Rectal smooth muscle tissue (tissue), 1 donor: ENCODE data around the gene SMPX.

Experiments used
- H3K27ac ChIP-seq: one replicate; pipeline ENCODE4 v1.7.0; 2013; ENCODE audit warnings: low read depth, low read length, inconsistent platforms
- H3K27me3 ChIP-seq: one replicate; pipeline ENCODE4 v1.7.0; 2013; ENCODE audit warnings: low read length; ENCODE audit not compliant: control insufficient read depth, insufficient read depth
- H3K36me3 ChIP-seq: one replicate; pipeline ENCODE4 v1.7.0; 2013; ENCODE audit warnings: low read length; ENCODE audit not compliant: control insufficient read depth, insufficient read depth
- H3K4me1 ChIP-seq: one replicate; pipeline ENCODE4 v1.7.0; 2013; ENCODE audit warnings: low read length; ENCODE audit not compliant: control insufficient read depth, insufficient read depth
- H3K4me3 ChIP-seq: one replicate; pipeline ENCODE4 v1.7.0; 2013; ENCODE audit warnings: low read length
- H3K9ac ChIP-seq: one replicate; pipeline ENCODE4 v1.7.0; 2013; ENCODE audit warnings: low read length

Gene SMPX

DNA sequence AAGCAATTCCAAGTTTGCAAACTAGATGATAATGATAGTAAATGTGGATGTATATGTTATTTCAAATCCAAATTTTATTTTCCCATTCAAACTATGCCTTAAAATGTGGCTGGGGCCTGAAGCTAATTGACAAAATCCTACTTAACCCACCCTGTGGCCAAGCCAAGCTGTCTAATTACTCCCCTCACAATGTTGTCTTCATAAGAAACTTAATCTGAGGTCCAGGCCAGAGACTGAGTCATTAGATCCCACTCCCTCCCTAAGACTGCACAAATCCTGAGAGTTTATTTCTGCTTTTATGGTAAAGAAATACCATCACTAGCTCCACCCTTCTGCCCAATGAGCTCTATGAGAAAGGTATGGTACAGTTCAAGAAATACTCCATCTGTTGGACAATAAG is 16.6 kb downstream of the SMPX start:
- Histone ChIP-seq H3K4me1 (no peaks in the 10 kb centered on the region), H3K9ac (no peak overlapping the region), H3K27ac (no peak overlapping the region), H3K36me3 (no peaks in the 10 kb centered on the region), H3K4me3 (no peak overlapping the region), H3K27me3 (no peaks in the 10 kb centered on the region)

DNA sequence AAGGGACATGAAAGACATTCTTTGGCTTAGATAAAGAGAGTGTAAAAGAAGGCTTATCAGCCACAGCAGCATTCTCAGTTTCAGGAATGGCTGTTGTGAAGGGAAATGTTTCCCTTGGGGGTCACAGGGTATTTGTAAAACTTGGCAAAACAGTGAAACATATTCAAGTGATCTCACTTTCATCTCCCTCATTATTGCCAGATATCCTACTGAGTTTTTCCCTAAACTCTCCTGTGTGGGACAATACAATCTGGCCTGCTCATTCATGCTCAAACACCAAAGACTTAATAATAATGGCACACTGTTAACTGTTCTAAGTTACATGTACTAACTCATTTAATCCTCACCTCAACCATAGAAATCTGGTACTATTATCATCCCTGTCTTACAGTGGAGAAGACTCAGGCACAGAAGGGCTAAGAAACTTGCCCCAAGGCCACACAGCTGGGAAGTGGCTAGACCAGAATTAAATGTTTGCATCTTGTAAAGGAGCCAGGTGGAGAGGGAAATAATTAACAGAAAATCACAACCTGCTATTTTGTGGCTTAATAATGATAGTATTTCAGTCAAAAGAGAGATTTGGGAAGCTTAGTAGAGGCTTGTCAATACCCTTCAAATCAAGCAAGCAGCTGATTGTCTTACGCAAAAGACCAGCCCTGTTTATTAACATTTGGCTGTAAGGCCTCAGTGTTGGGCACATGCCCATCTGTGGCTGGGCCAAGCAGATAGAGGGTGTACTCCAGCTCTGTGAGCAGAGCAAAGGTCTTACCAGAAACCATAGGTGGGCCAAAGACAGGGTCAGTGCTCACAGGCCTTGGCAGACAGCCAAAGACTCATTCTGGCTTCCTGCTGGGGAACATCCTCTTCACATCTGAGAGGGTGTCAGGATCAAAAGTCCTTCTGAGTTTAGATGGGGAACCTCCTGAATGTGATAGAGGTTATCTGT is 17.3 kb downstream of the SMPX start:
- H3K27ac ChIP-seq: no peak overlapping the region

DNA sequence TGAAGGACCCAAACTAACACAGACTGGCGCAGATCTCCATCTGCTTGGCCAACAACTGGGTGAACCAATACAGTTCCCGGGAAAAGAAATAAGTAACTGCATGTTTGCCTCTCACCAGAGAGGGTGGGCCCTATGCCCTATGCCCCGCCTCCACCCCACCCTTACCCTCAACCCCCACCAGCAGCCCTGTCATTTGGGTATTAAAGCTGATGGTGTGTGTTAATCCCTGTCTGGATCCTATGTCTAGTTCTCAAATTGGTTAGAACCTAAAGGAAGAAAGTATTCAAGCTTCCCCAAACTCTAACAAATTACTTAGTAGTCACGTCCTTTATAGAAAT is 19.0 kb downstream of the SMPX start:
- H3K27ac ChIP-seq: no peak overlapping the region
- H3K4me3 ChIP-seq: no peak overlapping the region
- H3K9ac ChIP-seq: no peak overlapping the region
- H3K36me3 ChIP-seq: no peaks in the 10 kb centered on the region
- H3K27me3 ChIP-seq: no peaks in the 10 kb centered on the region
- no peaks in the 10 kb centered on the region for H3K4me1 ChIP-seq

More for the DNA sequence above, 17.3 kb downstream of the SMPX start:
- Histone ChIP-seq H3K9ac (no peak overlapping the region), H3K4me1 (no peaks in the 10 kb centered on the region), H3K27me3 (no peaks in the 10 kb centered on the region), H3K36me3 (no peaks in the 10 kb centered on the region), H3K4me3 (no peak overlapping the region)

DNA sequence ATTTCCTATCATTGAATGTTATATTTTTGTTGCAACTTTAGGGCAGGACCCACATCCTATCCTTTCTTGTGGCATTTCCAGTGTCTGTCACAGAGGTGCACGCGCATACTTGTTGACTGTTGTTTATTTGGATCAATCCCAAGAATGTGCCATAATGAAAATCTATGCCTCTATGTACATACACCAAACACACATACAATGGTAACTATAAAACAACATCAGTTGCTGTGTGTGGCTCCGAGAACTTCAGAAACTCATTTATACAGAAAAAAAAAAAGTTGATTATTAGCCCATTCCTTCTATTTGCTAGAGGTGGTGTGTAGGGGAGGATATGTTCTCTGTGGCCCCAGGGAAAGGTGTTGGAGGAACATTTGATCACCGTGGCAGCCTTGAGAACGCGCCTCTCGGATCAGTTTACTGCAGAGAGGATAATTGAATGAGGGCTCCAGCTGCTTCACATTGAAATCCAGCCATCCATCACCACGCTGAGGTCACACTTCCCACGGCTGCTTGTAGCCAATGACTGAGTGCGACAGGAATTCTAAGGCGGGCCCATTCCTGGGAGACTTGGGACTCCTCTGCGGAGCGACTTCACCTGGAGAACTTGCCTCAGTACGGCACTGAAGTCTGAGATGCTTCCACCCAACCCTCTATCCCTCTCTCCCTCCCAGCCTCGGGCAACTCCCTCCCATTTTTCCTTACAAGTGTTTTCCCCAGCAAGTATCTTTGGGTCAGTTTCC is 19.5 kb downstream of the SMPX start:
- Histone ChIP-seq H3K36me3 (no peaks in the 10 kb centered on the region), H3K27me3 (no peaks in the 10 kb centered on the region), H3K4me3 (no peak overlapping the region), H3K27ac (no peak overlapping the region), H3K9ac (no peak overlapping the region), H3K4me1 (no peaks in the 10 kb centered on the region)

DNA sequence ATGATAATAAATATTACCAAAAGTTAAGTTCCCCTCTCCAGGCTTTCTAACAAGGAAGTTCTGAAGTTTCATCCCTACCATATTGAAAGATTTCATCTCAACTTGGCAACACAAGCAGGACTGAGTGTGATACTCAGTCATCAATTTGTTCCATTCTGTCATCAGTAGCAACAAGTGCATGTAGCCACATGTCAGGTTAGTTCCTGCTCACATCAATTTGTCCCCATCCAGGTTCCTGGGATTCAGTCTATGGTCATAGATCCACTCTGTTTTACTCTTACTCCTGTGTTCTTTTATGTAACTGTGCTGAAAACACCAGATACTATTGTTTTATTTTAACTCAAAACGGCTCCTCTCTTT is 22.2 kb downstream of the SMPX start:
- no peak overlapping the region for H3K9ac ChIP-seq
- no peaks in the 10 kb centered on the region for H3K27me3 ChIP-seq
- no peaks in the 10 kb centered on the region for H3K36me3 ChIP-seq
- H3K27ac ChIP-seq: no peak overlapping the region
- H3K4me3 ChIP-seq: no peak overlapping the region
- H3K4me1 ChIP-seq: no peaks in the 10 kb centered on the region

- no peak overlapping the region for H3K27ac ChIP-seq
- H3K27me3 ChIP-seq: no peaks in the 10 kb centered on the region
- no peak overlapping the region for H3K4me3 ChIP-seq
- no peaks in the 10 kb centered on the region for H3K36me3 ChIP-seq
- no peaks in the 10 kb centered on the region for H3K4me1 ChIP-seq
- no peak overlapping the region for H3K9ac ChIP-seq
Measured at GRCh38 chrX:21735038-21735767, 22.7 kb downstream of the SMPX start.

GRCh38 chrX:21734175-21734574 is 23.7 kb downstream of the SMPX start:
- Histone ChIP-seq H3K9ac (no peak overlapping the region), H3K36me3 (no peaks in the 10 kb centered on the region), H3K4me3 (no peak overlapping the region), H3K27ac (no peak overlapping the region), H3K27me3 (no peaks in the 10 kb centered on the region), H3K4me1 (no peaks in the 10 kb centered on the region)

GRCh38 chrX:21733705-21734104 is 24.2 kb downstream of the SMPX start:
- Histone ChIP-seq H3K4me1 (no peaks in the 10 kb centered on the region), H3K27ac (no peak overlapping the region)

DNA sequence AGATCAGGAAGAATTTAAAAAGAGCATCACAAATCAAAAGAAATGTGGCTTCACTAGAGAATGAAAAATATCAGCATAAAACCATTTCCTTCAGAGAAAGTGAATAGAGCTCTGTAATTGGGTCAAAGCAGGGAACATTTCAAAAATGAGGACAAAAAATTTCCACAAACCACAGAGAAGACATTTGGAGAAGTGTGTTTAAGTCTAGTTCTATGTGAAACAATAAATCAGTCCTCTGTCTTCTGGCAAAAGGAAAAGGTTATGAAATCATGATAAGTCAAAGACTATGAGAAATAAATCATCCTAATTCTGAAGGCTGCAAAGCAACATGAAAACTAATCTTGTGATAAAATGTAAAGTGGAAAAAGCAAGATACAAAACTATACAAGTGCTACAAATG is 27.9 kb downstream of the SMPX start:
- Histone ChIP-seq H3K4me1 (no peaks in the 10 kb centered on the region), H3K36me3 (no peaks in the 10 kb centered on the region), H3K27me3 (no peaks in the 10 kb centered on the region), H3K27ac (no peak overlapping the region), H3K9ac (no peak overlapping the region), H3K4me3 (no peak overlapping the region)

More at GRCh38 chrX:21733705-21734104, 24.2 kb downstream of the SMPX start:
- Histone ChIP-seq H3K27me3 (no peaks in the 10 kb centered on the region), H3K36me3 (no peaks in the 10 kb centered on the region), H3K4me3 (no peak overlapping the region), H3K9ac (no peak overlapping the region)

- Histone ChIP-seq H3K27ac (no peak overlapping the region), H3K4me3 (no peak overlapping the region), H3K36me3 (no peaks in the 10 kb centered on the region), H3K4me1 (no peaks in the 10 kb centered on the region), H3K9ac (no peak overlapping the region), H3K27me3 (no peaks in the 10 kb centered on the region)
Measured at GRCh38 chrX:21728276-21728968, 29.5 kb downstream of the SMPX start.

DNA sequence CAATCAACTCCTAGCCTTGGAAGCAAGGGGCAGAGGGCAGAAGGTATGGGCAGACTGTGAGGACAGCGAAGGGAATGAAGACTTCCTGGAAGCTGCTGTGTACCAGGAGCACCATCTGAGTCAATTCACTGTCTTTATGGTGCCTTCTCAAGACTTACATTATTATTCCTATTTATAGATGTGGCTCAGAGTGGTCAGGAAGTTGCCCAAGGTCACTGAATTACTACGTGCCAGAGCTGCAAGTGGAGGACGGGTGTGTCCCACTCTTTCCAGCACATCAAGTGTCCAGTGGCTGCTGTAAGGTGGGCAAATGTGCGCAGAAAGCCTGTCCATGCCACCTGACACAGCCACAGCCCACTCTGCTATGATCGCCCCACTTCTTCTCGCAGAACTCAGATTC is 32.0 kb downstream of the SMPX start:
- no peak overlapping the region for H3K9ac ChIP-seq
- no peaks in the 10 kb centered on the region for H3K36me3 ChIP-seq
- no peaks in the 10 kb centered on the region for H3K27me3 ChIP-seq
- H3K27ac ChIP-seq: no peak overlapping the region
- H3K4me3 ChIP-seq: no peak overlapping the region
- H3K4me1 ChIP-seq: no peaks in the 10 kb centered on the region

GRCh38 chrX:21725496-21725895 is 32.4 kb downstream of the SMPX start:
- no peaks in the 10 kb centered on the region for H3K4me1 ChIP-seq
- H3K27me3 ChIP-seq: no peaks in the 10 kb centered on the region
- H3K4me3 ChIP-seq: no peak overlapping the region
- H3K9ac ChIP-seq: no peak overlapping the region
- H3K36me3 ChIP-seq: no peaks in the 10 kb centered on the region
- H3K27ac ChIP-seq: no peak overlapping the region
